Natural killer cell (primary cell): ENCODE measurements around the gene KANK4. TPM values are rescaled to one million over a fixed set of nuclear protein-coding genes. Genes with fewer than 3 reads are reported as not detected.

Source experiments
- ATAC-seq, 3 donors: fragments of 150-1000 bp in 2 of 3; fragments of 200-7000 bp in 1 of 3; cut with Tn5 transposase; 1 replicate in 1 of 3; 2 replicates in 2 of 3; pipeline ENCODE4 v1.10.0; 2021; ENCODE audit warnings: mild to moderate bottlenecking in 2 of 3, moderate library complexity in 2 of 3
- DNase-seq, 2 donors: peaks; one replicate each; pipeline versions ENCODE4 v3.0.0 to v3.0.0-alpha.2; 2013 to 2021; ENCODE audit warnings: mixed read lengths in 1 of 2
- H3K27ac ChIP-seq: one replicate; pipeline ENCODE4 v1.5.1; 2013; ENCODE audit warnings: mild to moderate bottlenecking, low read length
- H3K27me3 ChIP-seq: one replicate; pipeline ENCODE4 v1.6.1; 2013; ENCODE audit warnings: low read length; ENCODE audit not compliant: control insufficient read depth, insufficient read depth
- H3K36me3 ChIP-seq: one replicate; pipeline ENCODE4 v1.6.1; 2013; ENCODE audit warnings: low read length; ENCODE audit not compliant: control insufficient read depth, insufficient read depth
- H3K4me1 ChIP-seq: one replicate; pipeline ENCODE4 v1.6.1; 2013; ENCODE audit warnings: low read length; ENCODE audit not compliant: control insufficient read depth, insufficient read depth
- H3K4me3 ChIP-seq: one replicate; pipeline ENCODE4 v1.5.1; 2013; ENCODE audit warnings: low read length
- H3K9me3 ChIP-seq: one replicate; pipeline ENCODE4 v1.6.1; 2013; ENCODE audit warnings: low read length; ENCODE audit not compliant: control insufficient read depth, insufficient read depth
- H3K27ac Mint-ChIP-seq, 2 donors: one replicate each; pipeline ENCODE4 v1.8.0; 2022; ENCODE audit warnings: mild to moderate bottlenecking in 2 of 2, mixed read lengths in 2 of 2, moderate library complexity in 1 of 2
- H3K27me3 Mint-ChIP-seq, 2 donors: one replicate each; pipeline ENCODE4 v1.8.0; 2022; ENCODE audit warnings: low read depth in 2 of 2, mixed read lengths in 2 of 2
- H3K36me3 Mint-ChIP-seq: one replicate; pipeline ENCODE4 v1.8.0; 2022; ENCODE audit warnings: mixed read lengths
- H3K4me1 Mint-ChIP-seq, 2 donors: one replicate each; pipeline ENCODE4 v1.8.0; 2022; ENCODE audit warnings: mixed read lengths in 2 of 2
- H3K4me3 Mint-ChIP-seq: one replicate; pipeline ENCODE4 v1.8.0; 2022; ENCODE audit warnings: mild to moderate bottlenecking, moderate library complexity, mixed read lengths
- H3K9me3 Mint-ChIP-seq, 2 donors: one replicate each; pipeline ENCODE4 v1.8.0; 2022; ENCODE audit warnings: mixed read lengths in 2 of 2
- CTCF ChIP-seq: fragments of 200-600 bp; IDR thresholded peaks from one replicate; pipeline ENCODE4 v1.8.0; 2022; ENCODE audit warnings: antibody characterized with exemption
- WGBS: methylation state at CpG from one replicate; pipeline ENCODE4 v1.1.7; 2013; ENCODE audit warnings: missing lambda C conversion rate; ENCODE audit not compliant: insufficient coverage; 5-methylcytosine and 5-hydroxymethylcytosine counted together
- intact Hi-C: fragments of 100-400 bp; cut with micrococcal nuclease; formaldehyde crosslinking; loops from one replicate; pipeline ENCODE4 v1.14.2; 2022
- total RNA-seq, 4 donors: library from RNA; stranded (reverse); fragments of 120-200 nt in 1 of 4; gene quantifications; one replicate each; pipeline versions ENCODE4 v1.2.3 to v1.2.4, GENCODE V29; 2013 to 2022

KANK4 gene
- total RNA-seq, 3 donors from 2014 or later (not counting 1 experiment from before 2014, with no cell fraction given), result not detected

- Mint-ChIP-seq H3K27ac (no peak overlapping the region), H3K9me3 (no peaks in the 10 kb centered on the region), H3K4me3 (no peak overlapping the region), H3K4me1 (no peaks in the 10 kb centered on the region), H3K27me3 (no peaks in the 10 kb centered on the region), H3K36me3 (no peaks in the 10 kb centered on the region)
- no peaks in the 10 kb centered on the region for H3K9me3 ChIP-seq
- no peaks in the 10 kb centered on the region for H3K4me1 ChIP-seq
- DNase-seq, result no peak
- ATAC-seq, result no peak
- H3K4me3 ChIP-seq, result no peak overlapping the region
- TF ChIP-seq CTCF, result no peak
- H3K36me3 ChIP-seq, result no peaks in the 10 kb centered on the region
- WGBS, result 79% methylated on average over 10 of the region's 11 CpGs
- no peak overlapping the region for H3K27ac ChIP-seq
- no peaks in the 10 kb centered on the region for H3K27me3 ChIP-seq
- intact Hi-C loops, result no loop called here
These were observed 39.6 kb upstream of the KANK4 start for GRCh38 chr1:62358665-62359373.

- Mint-ChIP-seq H3K27me3 (no peaks in the 10 kb centered on the region), H3K27ac (no peak overlapping the region), H3K9me3 (no peaks in the 10 kb centered on the region), H3K4me1 (no peaks in the 10 kb centered on the region), H3K4me3 (no peak overlapping the region), H3K36me3 (no peaks in the 10 kb centered on the region)
- Histone ChIP-seq H3K4me3 (no peak overlapping the region), H3K4me1 (no peaks in the 10 kb centered on the region), H3K36me3 (no peaks in the 10 kb centered on the region), H3K27ac (no peak overlapping the region), H3K27me3 (no peaks in the 10 kb centered on the region), H3K9me3 (no peaks in the 10 kb centered on the region)
- DNase-seq, result no peak
- ATAC-seq, result no peak
- no peak for TF ChIP-seq CTCF
- WGBS, result 92% methylated on average over 5 of the region's 6 CpGs
- intact Hi-C loops, result no loop called here
These were observed 38.7 kb upstream of the KANK4 start for GRCh38 chr1:62357916-62358315.

GRCh38 chr1:62356257-62356835 lies 37.1 kb upstream of the KANK4 start:
- ATAC-seq, result no peak
- intact Hi-C loops, result no loop called here
- H3K27ac ChIP-seq, result no peak overlapping the region

More at GRCh38 chr1:62356257-62356835, 37.1 kb upstream of the KANK4 start:
- H3K36me3 Mint-ChIP-seq, result no peaks in the 10 kb centered on the region
- no peak overlapping the region for H3K4me3 Mint-ChIP-seq
- H3K4me1 Mint-ChIP-seq, result no peaks in the 10 kb centered on the region
- Histone ChIP-seq H3K36me3 (no peaks in the 10 kb centered on the region), H3K9me3 (no peaks in the 10 kb centered on the region), H3K4me3 (no peak overlapping the region), H3K27me3 (no peaks in the 10 kb centered on the region), H3K4me1 (no peaks in the 10 kb centered on the region)
- TF ChIP-seq CTCF, result no peak
- H3K27ac Mint-ChIP-seq, result no peak overlapping the region
- H3K9me3 Mint-ChIP-seq, result no peaks in the 10 kb centered on the region
- DNase-seq, result no peak
- WGBS, result no CpG with 5 or more reads among the region's 1 CpG
- H3K27me3 Mint-ChIP-seq, result no peaks in the 10 kb centered on the region
